ENCODE measurements around the gene ZNF844.

GRCh38 chr19:12015015-12015752 lies 49.3 kb upstream of the ZNF844 start:
- TF ChIP-seq POLR2A (IDR thresholded peaks at IDR 0.05) (no peak), CTCF (IDR thresholded peaks at IDR 0.05) (no peak)
